ENCODE results near the gene YIPF5. TPM values are rescaled to one million over a fixed set of nuclear protein-coding genes. Genes with fewer than 3 reads are reported as not detected.

YIPF5 gene
- total RNA-seq, 1 donor from 2014 or later: 19.7 TPM

GRCh38 chr5:144162686-144163085, 7.8 kb downstream of the YIPF5 start:
- no peak for TF ChIP-seq CTCF (conservative IDR thresholded peaks at IDR 0.05; ENCODE audit: low read depth, low read length)
- no peak overlapping the region for H3K4me3 ChIP-seq (ENCODE audit: low read depth, low read length)
- DNase-seq (ENCODE audit: low read depth): no peak

- DNase-seq (ENCODE audit: low read depth): no peak
- H3K4me3 ChIP-seq (ENCODE audit: low read depth, low read length): no peak overlapping the region
- TF ChIP-seq CTCF (conservative IDR thresholded peaks at IDR 0.05; ENCODE audit: low read depth, low read length): no peak
Observed at GRCh38 chr5:144156767-144157171, 13.7 kb downstream of the YIPF5 start.

GRCh38 chr5:144151026-144151425, 19.4 kb downstream of the YIPF5 start:
- H3K4me3 ChIP-seq (ENCODE audit: low read depth, low read length): no peak overlapping the region
- TF ChIP-seq CTCF (conservative IDR thresholded peaks at IDR 0.05; ENCODE audit: low read depth, low read length): no peak
- DNase-seq (ENCODE audit: low read depth): no peak

- no peak for DNase-seq (ENCODE audit: low read depth)
- no peak for TF ChIP-seq CTCF (conservative IDR thresholded peaks at IDR 0.05; ENCODE audit: low read depth, low read length)
- H3K4me3 ChIP-seq (ENCODE audit: low read depth, low read length): no peak overlapping the region
Observed at GRCh38 chr5:144144956-144145751, 25.3 kb downstream of the YIPF5 start.

- H3K4me3 ChIP-seq (ENCODE audit: low read depth, low read length): no peak overlapping the region
- no peak for TF ChIP-seq CTCF (conservative IDR thresholded peaks at IDR 0.05; ENCODE audit: low read depth, low read length)
- DNase-seq (ENCODE audit: low read depth): no peak
Observed at GRCh38 chr5:144143625-144144024, 26.8 kb downstream of the YIPF5 start.

DNA sequence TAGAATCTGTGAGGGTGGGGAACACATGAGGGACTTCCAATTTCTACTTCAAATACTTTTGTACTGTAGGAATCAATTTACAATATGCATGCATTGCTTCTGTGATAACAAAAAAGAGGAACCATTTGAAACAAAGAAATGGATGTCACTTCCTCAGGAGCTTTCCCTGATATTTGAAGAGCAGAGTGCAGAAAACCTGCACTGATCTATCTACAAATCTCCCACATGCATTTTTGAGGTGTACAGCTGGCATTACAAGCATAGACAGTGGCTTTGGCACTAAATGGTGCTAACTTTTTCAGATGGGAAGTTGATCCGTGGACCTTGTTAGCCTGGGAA, 27.7 kb downstream of the YIPF5 start:
- no peak for DNase-seq (ENCODE audit: low read depth)
- TF ChIP-seq CTCF (conservative IDR thresholded peaks at IDR 0.05; ENCODE audit: low read depth, low read length): no peak
- no peak overlapping the region for H3K4me3 ChIP-seq (ENCODE audit: low read depth, low read length)

All from epithelial cell of proximal tubule (primary cell).